GM20431 (cell line): ENCODE results near the gene PDE4D.

Experiments
- in situ Hi-C: fragments of 300-500 bp; cut with MseI, MboI; formaldehyde crosslinking; loops from one replicate; pipeline ENCODE4 v1.15.0; 2020; ENCODE audit warnings: low sequenced_read_pairs; ENCODE audit not compliant: unreplicated experiment

Gene PDE4D

GRCh38 chr5:59130431-59130830 is 763.1 kb downstream of the PDE4D start:
- in situ Hi-C loops = no loop called here

- in situ Hi-C loops = no loop called here
Observed at GRCh38 chr5:59128646-59129290, 764.8 kb downstream of the PDE4D start.

- in situ Hi-C loops = no loop called here
Observed at GRCh38 chr5:59126708-59127573, 766.6 kb downstream of the PDE4D start.

GRCh38 chr5:59126016-59126707 is 767.4 kb downstream of the PDE4D start:
- in situ Hi-C loops = no loop called here

GRCh38 chr5:59125011-59125961 is 768.2 kb downstream of the PDE4D start:
- in situ Hi-C loops = no loop called here

- in situ Hi-C loops = no loop called here
Observed at GRCh38 chr5:59123595-59124561, 769.6 kb downstream of the PDE4D start.

GRCh38 chr5:59119480-59119879 is 774.0 kb downstream of the PDE4D start:
- in situ Hi-C loops = no loop called here

GRCh38 chr5:59117320-59117719 is 776.2 kb downstream of the PDE4D start:
- in situ Hi-C loops = no loop called here

GRCh38 chr5:59116231-59116865 is 777.2 kb downstream of the PDE4D start:
- in situ Hi-C loops = no loop called here

GRCh38 chr5:59115345-59115744 is 778.2 kb downstream of the PDE4D start:
- in situ Hi-C loops = no loop called here

GRCh38 chr5:59109383-59109782 is 784.1 kb downstream of the PDE4D start:
- in situ Hi-C loops = no loop called here

GRCh38 chr5:59107692-59108091 is 785.8 kb downstream of the PDE4D start:
- in situ Hi-C loops = no loop called here

- in situ Hi-C loops = no loop called here
Observed at GRCh38 chr5:59104400-59105127, 789.0 kb downstream of the PDE4D start.

- in situ Hi-C loops = no loop called here
Observed at GRCh38 chr5:59103303-59103702, 790.2 kb downstream of the PDE4D start.

- in situ Hi-C loops = no loop called here
Observed at GRCh38 chr5:59102437-59102836, 791.1 kb downstream of the PDE4D start.

GRCh38 chr5:59100875-59101274 is 792.7 kb downstream of the PDE4D start:
- in situ Hi-C loops = no loop called here

GRCh38 chr5:59099995-59100345 is 793.6 kb downstream of the PDE4D start:
- in situ Hi-C loops = no loop called here
